Measurements from ENCODE around the gene METRNL.
"Not testable (repeated sequence)": the region's sequence is repeated elsewhere in the genome, so short reads cannot be mapped to it uniquely, and the experiment has no call there.

Gene METRNL

DNA sequence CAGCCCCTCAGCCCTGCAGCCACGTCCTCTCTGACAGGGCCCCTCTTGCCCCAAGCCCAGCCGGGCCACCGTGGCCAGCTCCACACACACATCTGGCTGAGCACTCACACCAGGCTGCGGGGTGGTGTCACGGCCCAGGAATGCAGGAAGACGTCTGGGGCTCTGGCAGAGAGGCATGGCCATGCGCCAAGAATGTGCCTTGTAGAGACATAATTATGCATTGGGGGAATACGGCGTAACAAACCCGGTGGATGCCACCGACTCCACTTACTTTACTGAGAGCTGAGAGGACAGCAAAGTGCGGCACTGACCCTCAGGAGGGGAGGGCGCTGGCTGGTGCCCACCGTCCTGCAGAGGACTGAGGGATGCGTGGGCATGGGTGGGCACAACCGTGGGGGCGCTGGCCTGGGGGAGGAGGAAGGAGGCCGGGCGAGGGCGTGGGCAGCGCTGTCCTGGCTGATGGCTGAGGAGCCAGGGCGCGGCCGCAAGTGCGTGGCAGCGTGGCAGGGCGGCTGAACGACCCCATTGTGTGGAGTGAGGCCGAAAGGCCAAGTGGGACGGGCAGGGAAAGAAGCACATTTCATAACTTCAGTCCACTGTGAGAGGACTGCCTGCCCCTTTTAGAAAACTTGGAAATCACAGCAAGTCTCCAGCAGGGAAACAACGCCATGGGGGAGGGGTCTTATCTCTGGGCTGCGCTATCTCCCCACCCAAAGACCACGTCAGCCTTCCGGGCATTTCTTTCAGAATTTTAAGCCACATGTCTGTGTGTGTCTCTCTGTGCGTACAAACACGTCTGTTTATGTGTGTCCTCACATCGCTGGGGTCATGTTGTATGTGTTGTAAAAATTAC, 30.6 kb downstream of the METRNL start:
- FAIRE-seq: no peak

DNA sequence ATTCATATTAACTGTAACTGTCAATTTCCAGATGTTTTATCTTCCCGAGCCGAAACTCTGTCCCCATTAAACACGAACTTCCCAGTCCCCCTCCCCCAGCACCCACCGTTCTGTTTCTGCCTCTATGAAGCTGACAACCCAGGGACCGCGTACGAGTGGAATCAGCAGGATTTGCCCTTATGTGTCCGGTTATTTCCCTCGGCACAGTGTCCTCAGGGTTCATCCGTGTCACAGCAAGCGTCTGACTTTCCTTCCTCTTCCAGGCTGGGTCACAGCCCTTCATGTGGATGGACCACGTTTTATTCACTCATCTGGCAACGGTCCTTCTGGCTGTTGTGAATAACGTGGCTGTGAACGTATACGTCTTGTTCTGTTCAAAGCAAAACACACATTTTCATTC, 31.3 kb downstream of the METRNL start:
- no peak for FAIRE-seq

DNA sequence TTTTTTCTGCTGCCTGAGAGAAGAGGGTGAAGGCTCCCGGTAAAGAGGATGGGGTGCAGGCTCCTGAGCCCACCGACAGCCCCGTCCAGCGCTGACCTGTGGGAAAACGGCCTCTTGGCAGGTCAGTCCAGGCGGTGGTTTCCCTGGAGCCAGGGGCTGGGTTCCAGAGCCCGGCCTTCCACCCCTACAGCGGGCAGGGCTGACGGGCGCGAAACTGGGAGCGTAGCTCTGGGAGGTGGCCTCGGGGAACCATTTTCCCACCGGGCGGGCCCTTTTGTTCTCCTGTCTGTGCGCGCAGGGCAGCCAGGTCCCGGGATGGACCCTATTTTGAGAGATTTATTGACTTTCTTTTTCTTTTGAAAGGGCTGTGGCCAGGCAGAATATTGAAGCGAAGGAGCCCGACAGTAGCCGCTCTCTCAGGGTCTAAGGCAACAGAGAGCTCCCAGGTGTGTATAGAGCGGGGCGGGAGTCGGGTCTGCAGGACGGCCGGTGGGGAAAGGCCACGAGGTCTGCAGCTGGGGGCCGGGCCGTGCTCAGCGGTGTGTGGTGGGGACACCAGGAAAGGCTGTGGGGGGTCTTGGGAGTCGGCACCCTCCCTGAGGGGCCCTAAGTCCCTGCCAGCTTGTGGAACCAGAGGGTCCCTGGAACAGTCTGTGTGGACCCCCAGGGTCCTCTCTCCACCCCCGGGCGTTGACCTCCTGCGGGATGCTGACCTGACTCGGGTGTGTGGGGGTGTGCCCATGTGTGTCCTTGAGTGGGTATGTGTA, 32.3 kb downstream of the METRNL start:
- FAIRE-seq: no peak

DNA sequence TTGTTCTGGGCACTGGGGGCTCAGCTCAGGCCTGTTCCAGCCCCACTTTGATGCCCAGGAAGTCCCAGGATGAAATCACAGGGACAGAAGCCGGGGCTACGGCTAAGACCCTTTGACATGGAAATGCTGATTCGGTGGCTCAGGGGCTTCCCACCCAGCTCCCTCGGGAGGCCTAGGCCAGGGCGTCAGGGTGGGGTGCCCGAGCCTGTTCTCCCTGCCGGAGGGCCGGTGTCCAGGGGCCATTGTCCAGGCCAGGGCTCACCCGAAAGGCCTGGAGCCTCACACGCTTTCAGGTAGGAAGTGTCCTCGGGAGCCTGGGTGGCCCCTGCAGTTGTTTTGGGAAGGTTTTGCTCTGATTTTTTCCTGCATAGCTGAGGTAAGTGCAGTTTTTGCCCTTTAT, 34.0 kb downstream of the METRNL start:
- FAIRE-seq: no peak

DNA sequence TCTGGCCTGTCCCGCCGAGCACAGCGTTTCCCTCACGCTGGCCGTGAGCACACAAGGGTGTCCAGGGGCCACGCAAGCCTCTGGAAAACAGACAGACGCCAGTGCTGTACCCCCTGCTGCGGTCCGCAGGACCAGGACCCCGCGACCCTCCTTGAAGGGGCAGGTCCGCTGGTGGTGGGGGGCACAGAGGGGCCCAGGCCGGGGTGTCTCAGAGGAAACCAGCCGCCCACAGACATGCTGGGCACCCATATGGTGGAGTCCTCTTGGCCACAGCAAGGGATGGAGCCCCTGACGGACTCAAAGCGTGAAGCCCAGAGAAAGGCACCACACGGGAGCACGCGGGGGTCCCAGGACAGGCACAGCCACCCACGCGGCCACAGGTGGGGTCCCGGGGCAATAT, 34.4 kb downstream of the METRNL start:
- FAIRE-seq: no peak

DNA sequence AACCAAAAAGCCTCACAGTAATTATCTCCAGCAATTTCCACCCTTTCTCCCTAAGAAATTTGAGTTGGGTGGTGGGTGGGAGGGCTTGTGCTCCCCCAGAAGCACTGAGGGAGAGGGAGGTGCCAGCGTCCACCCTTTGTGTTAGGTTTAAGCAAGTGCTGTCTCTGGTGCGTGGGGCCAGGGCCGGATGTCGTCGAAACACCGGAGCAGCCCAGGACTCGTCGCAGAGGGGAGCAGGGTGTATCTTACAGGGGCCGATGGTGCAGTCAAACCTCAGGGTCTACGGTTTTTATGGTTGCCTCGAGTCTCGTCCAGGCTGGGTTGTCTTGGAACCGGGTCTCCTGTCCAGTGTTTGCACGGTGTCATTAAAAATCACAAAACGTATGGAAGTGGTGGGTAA, 35.3 kb downstream of the METRNL start:
- FAIRE-seq: no peak

DNA sequence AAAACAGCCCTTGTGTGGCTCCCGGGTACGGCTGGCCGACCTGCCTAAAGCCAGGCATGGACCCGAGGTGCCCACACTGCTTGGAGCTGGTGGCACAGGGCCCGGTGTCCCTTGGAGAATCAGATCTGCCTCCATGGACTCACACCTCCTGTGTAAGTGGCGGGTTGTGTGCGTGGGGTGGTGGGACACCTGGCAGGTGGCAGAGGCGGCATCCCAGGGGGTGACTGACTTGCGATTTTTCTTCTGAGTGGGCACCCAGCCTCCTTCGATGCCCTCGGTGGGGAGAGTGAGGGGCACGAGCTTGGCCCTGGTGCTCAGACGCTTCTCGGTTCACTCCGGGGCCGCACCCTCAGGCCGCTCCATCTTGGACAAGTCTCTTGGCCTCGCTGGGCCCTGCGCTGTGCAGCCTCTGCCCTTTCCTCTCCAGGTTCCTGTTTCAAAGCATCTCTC, 35.8 kb downstream of the METRNL start:
- no peak for FAIRE-seq

DNA sequence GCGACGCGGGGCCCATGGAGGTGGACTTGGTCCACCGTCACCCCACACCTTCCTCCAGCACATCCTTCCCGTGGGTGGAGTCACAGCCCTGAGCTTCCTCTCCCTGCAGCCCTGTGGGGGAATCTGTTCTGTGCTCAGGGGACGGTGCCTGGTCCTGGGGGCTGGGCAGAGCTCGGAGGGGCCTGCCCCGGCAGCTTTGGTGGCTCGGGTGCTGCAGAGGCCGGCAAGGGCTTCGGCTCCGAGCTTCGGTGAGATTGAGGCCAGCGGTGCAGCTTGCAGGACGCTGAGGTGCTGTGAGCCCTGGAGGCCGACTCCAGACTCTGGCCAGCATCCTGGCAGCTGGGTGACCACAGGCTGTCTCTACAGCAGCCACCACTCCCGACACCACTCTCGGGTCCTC, 36.4 kb downstream of the METRNL start:
- FAIRE-seq: no peak

DNA sequence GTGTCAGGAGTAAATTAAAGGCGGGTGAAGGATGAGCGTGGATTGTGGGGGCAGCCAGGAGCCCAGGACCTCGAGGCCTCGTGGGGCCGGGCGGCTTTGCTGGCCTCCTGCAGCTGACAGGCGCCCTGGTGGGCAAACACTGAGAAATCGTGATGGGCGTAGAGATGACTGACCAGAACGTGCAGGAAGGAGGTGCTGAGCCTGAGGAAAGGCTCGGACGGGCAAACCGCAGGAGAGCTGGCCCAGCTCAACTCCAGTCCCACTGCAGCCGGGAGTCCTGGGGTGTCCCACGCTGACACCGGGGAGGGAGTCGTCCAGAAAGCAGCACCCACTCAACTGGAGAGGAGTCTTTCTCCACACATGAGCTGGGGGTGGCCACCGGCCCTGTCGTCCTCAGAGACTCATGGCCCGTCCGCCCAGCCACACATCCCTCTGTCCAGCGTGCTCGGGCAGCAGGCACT, 36.9 kb downstream of the METRNL start:
- FAIRE-seq: no peak

DNA sequence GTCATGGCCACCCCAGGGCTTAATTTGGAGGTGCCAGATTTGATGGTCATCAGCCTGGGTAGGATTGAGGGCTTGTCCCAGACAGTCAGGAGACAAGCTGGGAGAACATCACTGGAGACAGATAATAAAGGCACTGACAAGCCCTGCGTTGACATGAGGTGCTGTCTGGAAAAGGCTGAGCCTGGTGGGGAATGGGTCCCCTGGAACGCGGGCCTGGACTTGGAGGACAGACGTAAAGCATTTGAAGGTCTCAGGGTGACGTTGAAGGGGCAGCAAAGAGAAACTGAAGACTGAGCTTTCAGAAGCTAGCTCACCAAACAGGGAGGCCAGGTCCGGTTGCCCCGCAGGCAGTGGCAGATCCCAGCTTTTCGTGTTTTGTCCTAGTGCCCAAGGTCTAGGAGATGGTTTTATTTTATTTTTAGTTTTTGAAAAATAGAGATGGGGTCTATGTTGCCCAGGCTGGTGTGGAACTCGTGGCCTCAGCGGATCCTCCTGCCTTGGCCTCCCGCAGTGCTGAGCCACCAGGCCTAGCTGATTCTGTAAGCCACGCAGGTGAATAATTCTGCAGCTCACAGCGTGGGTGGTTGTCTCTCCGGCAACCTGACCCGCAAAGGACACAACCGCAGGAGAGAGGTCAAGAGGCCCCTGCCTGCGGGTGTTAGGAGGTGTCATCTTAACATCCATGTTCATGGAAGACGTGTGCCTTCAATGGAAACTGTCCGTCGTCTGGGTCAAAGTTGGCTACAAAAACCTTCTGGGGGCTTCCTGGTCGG, 37.6 kb downstream of the METRNL start:
- FAIRE-seq: no peak

DNA sequence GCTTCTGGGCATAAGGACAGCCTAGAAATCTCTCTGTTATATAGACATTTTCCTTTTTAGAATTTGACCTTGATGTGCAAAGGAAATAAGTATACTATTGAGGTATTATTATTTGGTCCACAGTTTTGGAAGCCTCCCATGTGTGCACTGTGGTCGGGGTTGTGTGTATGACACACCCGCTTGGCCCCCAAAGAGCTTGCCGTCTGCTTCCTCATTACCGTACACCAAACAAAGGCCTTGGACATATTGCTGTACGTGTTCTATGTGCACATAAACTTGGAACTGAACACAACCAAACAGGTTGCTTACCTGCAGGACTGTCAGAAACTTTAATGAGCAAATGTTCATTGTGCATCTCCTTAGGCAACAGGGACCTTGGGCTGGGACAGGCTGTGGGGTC, 38.2 kb downstream of the METRNL start:
- FAIRE-seq: no peak

DNA sequence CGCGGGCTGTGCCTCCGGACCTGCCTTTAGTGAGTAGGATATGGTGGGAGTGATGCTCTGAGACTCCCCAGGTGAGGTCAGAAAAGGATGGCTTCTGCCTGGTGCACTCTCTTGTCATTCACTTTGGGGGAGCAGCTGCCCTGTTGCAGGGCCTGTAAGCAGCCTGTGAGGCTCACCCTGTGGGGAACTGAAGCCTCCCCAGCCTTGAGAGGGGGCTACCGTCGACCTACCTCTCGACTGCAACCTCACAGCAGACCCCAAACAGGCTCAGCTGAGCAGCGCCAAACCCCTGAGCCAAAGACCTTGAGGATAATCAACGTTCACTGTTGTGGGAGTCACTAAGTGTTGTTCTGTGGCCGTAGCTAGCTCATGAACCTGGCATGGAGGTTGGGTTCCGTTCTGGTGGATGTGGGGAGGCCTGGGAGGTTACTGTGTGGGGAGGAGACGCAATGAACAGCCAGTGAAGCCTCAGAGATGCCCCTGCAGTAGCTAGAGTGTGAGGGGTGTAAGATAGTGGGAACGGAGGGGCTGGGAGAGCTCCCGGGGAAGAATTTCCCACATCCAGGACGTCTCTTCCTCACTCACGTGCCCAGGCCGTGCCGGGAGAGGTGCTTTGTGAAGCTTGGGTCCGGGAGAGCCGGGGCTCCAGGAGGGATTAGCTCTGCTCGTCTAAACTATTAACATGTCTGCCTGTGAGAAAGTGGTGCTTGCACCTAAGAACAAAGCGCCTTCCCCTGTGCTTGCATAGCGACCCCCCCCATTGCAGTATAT, 38.8 kb downstream of the METRNL start:
- FAIRE-seq: no peak

DNA sequence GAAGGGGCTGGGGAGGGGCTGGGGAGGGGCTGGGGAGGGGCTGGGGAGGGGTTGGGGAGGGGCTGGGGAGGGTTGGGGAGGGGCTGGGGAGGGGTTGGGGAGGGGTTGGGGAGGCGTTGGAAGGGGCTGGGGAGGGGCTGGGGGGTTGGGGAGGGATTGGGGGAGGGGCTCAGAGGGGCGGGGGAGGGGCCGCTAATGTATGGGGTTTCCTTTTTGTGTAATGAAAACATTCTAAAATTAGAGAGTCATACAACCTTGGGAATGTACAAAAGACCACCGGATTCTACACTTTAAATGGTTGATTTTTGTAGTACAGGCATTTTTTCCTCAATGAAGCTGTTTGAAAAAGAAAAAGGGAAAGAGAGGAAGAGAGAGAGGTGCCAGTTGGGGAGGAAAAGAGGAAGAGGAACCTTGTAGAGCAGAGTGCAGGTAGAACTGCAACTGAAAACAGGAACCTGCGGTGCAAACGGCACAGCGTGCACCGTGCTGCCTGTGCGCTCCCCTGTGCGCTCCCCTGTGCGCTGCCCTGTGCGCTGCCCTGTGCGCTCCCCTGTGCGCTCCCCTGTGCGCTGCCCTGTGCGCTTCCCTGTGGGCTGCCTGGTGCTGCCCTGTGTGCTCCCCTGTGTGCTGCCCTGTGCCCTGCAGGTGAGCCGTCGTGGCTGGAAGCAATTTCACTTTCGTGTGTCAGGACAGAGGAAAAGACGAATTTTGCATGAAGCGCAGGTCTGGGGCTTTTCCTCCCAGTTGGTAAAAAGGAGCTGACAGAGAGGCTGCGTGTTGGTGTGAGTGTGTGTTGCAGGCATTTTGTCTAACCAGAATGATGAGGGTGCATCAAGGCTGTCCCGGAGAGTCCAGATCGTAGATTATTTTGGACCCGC, 40.8 kb downstream of the METRNL start:
- no peak for FAIRE-seq

DNA sequence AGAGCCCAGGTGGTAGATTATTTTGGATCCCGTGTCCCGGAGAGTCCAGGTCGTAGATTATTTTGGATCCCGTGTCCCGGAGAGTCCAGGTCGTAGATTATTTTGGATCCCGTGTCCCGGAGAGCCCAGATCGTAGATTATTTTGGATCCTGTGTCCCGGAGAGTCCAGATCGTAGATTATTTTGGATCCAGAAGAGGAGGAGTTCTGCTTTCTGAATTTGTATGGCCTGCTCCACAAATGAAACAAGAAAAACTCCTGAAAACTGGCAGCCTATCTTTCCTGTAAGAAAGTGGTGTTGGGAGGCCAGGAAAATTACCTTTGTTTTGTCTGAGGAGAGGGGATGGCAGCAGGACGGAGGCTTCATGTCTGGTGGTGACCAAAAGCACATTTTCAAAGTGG, 42.1 kb downstream of the METRNL start:
- FAIRE-seq: not testable (repeated sequence)

DNA sequence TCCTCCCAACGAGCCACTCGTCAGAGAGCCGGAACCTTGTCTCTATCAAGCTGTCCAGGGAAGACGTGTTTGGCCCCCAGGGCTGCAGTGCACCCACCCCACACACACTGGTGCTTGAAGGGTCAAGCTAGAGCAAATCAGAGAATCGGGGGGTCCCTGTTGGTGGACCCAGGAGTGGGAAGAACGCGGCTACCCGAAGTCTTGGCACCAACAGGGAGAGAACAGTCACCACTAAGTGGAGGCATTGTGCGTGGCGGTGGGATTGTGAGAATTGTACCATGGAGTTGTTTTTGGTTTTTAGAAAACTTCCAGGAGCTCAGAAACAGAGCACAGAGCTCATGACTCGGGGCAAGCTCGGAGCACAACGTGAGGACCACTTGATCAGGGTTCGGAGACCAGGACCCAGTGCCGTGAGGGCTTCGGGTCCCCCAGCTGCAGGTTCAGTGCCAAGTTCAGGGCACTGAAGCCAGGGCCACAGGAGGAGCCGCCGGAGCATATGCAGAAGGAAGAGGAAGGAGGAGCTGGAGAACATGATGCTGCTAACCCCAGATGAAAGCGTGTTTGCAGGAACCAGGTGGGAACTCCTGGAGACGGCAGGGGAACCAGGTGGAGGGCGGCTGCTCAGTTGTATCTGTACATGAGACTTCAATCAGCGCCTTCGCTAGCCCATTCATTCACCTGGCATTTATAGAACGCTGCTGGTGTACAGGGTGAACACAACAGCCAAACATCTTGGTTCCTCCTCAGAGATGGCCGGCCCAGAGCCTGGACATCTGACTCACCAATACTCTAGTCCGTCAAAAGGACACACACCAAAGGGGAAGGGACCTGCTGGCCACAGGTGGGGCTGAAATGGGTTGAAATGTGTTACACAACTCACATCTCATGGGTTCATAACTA, 42.8 kb downstream of the METRNL start:
- no peak for FAIRE-seq

DNA sequence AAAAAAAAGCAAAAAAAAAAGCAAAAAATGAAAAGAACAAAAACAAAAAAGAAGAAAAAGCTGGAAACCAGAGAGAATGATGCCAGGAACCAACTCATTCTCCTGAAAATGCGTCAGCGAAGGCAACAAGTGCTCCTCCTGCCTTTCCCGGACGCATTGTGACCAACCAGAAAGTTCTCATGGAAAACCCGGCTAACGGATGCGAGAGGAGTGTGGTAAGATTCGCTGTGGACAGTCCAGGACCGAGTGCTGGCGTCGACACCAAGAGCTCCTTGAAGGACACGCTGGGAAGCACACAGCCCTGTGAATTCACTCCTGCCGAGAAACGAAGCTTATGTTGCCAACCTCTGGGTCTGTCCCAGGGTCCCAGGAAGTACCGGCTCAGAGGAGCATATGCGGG, 43.4 kb downstream of the METRNL start:
- FAIRE-seq: no peak

DNA sequence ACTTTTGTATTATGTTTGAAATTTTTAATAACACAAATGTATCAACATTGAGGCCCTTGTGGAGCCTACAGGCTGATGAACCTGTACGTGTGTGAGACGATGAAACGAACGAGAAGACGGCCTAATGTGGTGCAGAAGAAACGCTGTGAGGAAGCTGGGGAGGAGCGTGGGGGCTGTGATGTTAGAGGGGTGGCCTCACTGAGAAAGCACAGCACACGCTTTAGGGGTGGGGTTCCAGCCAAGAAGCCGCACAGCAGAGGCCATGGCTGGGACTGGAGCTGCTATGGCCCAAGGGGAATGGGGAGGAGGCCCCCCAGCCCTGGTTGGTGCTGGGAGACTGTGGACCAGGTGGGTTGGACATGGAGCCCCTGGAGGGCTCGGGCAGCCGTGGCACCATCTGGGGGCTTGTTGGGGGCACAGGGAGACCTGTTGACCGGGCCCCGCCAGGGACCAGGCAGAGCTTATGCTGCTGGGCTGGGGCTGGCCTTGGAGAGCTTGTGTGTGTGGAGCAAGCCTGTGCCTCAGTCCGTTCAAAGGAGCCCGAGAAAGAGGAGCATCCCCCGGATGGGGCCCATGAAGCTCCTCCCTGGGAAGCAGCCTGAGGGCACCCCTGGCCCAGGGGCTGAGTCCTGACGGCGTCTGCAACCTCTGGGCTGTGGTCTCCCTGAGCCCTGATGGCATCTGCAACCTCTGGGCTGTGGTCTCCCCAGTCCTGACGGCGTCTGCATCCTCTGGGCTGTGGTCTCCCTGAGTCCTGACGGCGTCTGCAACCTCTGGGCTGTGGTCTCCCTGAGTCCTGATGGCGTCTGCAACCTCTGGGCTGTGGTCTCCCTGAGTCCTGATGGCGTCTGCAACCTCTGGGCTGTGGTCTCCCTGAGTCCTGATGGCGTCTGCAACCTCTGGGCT, 44.7 kb downstream of the METRNL start:
- no peak for FAIRE-seq

DNA sequence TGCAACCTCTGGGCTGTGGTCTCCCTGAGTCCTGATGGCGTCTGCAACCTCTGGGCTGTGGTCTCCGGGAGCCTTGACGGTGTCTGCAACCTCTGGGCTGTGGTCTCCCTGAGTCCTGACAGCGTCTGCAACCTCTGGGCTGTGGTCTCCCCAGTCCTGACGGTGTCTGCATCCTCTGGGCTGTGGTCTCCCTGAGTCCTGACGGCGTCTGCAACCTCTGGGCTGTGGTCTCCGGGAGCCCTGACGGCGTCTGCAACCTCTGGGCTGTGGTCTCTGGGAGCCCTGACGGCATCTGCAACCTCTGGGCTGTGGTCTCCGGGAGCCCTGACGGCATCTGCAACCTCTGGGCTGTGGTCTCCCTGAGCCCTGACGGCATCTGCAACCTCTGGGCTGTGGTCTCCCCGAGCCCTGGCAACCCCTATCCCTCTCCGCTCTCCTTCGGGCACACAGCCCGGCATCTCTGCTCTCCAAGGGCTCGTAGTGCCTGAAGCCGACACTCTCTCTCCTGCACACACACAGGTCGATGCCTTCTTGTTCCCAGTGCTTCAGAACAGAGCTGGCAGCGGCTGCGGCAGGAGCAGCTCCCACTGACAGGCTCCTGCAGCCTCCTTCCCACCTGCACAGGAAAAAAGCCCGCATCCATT, 45.6 kb downstream of the METRNL start:
- no peak for FAIRE-seq
